ENCODE data around the gene CDK19.
A peak's percentile ranks its signal among the peaks of the same experiment; 100 is the strongest.

The CDK19 gene

DNA sequence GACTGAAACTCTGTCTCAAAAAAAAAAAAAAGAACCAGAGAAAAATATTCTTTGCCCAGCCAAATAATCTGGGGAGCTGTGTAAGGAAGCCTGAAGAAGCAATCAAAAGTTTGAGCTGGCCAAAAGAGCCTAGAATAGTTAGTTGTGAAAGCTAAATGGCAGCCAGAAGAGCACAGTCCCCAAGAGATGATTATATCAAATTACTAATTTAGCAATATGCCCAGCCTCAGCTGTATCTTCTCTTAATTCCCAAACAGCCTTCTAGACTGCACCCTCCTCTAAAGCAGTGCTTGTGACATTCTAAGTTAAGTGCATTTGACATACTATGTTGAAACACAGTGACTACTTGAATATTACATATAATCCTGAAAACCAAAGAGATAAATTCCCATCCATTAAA, 38.9 kb downstream of the CDK19 start:
- no peak overlapping the region for H2AFZ ChIP-seq (ENCODE audit: low read depth, low read length)
- H3K4me3 ChIP-seq (ENCODE audit: insufficient read depth in 1 of 2, low read depth in 1 of 2, low read length in 2 of 2): no peak overlapping the region
- no peak overlapping the region for H3K23ac ChIP-seq (ENCODE audit: low read length in 2 of 2)

DNA sequence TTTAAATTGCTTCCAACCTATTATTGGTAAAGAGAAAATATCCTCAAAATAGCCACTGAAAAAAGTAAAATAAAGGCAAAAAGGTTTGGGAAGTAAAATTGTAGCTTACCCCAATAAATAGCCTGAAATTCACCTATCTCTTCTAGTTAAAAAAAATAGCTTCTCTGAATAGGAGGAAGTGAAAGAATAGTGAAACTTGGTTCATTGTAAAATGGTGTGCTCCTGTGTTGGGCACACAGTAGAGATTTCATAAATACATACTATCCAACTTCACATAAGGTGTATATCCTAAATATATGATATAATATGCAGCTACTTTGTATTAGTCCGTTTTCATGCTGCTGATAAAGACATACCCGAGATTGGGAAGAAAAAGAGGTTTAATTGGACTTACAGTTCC, 45.3 kb downstream of the CDK19 start:
- Histone ChIP-seq H2AK5ac (ENCODE audit: low read length, severe bottlenecking) (no peak overlapping the region), H2AFZ (ENCODE audit: low read depth, low read length) (no peak overlapping the region), H3K23ac (ENCODE audit: low read length in 2 of 2) (no peak overlapping the region), H3K4me3 (ENCODE audit: insufficient read depth in 1 of 2, low read depth in 1 of 2, low read length in 2 of 2) (no peak overlapping the region), H2BK5ac (ENCODE audit: low read depth, low read length, poor library complexity, severe bottlenecking) (no peak overlapping the region), H3K27ac (ENCODE audit: low read length, poor library complexity, severe bottlenecking) (no peak overlapping the region), H3K18ac (ENCODE audit: low read depth in 1 of 2, low read length in 2 of 2) (no peak overlapping the region), H2BK12ac (ENCODE audit: low read length in 2 of 2) (no peak overlapping the region), H3K4me2 (ENCODE audit: low read length, poor library complexity, severe bottlenecking) (no peak overlapping the region), H3K27me3 (ENCODE audit: control insufficient read depth in 1 of 2, insufficient read depth in 1 of 2, low read length in 2 of 2) (no peaks in the 10 kb centered on the region), H4K8ac (ENCODE audit: low read length) (no peak overlapping the region), H3K9me3 (ENCODE audit: control insufficient read depth, low read length) (peaks cover 6% of the 10 kb centered on the region), H3K14ac (ENCODE audit: low read length in 2 of 2) (no peak overlapping the region), H3K4ac (ENCODE audit: low read depth in 1 of 2, low read length in 2 of 2) (no peak overlapping the region), H4K91ac (ENCODE audit: low read length) (no peak overlapping the region), H3K79me1 (replicated peaks; ENCODE audit: low read length, poor library complexity, severe bottlenecking) (peaks cover 25% of the 10 kb centered on the region), H3K36me3 (ENCODE audit: control insufficient read depth in 1 of 2, insufficient read depth in 2 of 2, low read depth in 1 of 2, low read length in 2 of 2) (peaks cover 2 to 6% of the 10 kb centered on the region in 2 experiments), H3K4me1 (ENCODE audit: control insufficient read depth, insufficient read depth, low read depth, low read length) (no peaks in the 10 kb centered on the region), H2BK15ac (ENCODE audit: low read depth, poor library complexity, severe bottlenecking) (no peak overlapping the region), H2BK120ac (ENCODE audit: low read depth, low read length) (no peak overlapping the region), H3K9ac (ENCODE audit: low read length) (no peak overlapping the region)
- no peak for DNase-seq
- 94% methylated on average over 2 of the region's 2 CpGs for WGBS

More for the DNA sequence above, 38.9 kb downstream of the CDK19 start:
- DNase-seq: no peak
- H3K79me1 ChIP-seq (replicated peaks; ENCODE audit: low read length, poor library complexity, severe bottlenecking): peaks cover 28% of the 10 kb centered on the region
- no peak overlapping the region for H4K8ac ChIP-seq (ENCODE audit: low read length)
- no peak overlapping the region for H2BK120ac ChIP-seq (ENCODE audit: low read depth, low read length)
- H3K27ac ChIP-seq (ENCODE audit: low read length, poor library complexity, severe bottlenecking): no peak overlapping the region
- no peak overlapping the region for H2BK15ac ChIP-seq (ENCODE audit: low read depth, poor library complexity, severe bottlenecking)
- no peak overlapping the region for H2BK12ac ChIP-seq (ENCODE audit: low read length in 2 of 2)
- no peaks in the 10 kb centered on the region for H3K27me3 ChIP-seq (ENCODE audit: control insufficient read depth in 1 of 2, insufficient read depth in 1 of 2, low read length in 2 of 2)
- H3K18ac ChIP-seq (ENCODE audit: low read depth in 1 of 2, low read length in 2 of 2): no peak overlapping the region
- no peak overlapping the region for H2AK5ac ChIP-seq (ENCODE audit: low read length, severe bottlenecking)
- H2BK5ac ChIP-seq (ENCODE audit: low read depth, low read length, poor library complexity, severe bottlenecking): no peak overlapping the region
- H3K4me1 ChIP-seq (ENCODE audit: control insufficient read depth, insufficient read depth, low read depth, low read length): no peaks in the 10 kb centered on the region
- H4K91ac ChIP-seq (ENCODE audit: low read length): no peak overlapping the region
- no peak overlapping the region for H3K14ac ChIP-seq (ENCODE audit: low read length in 2 of 2)
- no peak overlapping the region for H3K4me2 ChIP-seq (ENCODE audit: low read length, poor library complexity, severe bottlenecking)
- H3K9ac ChIP-seq (ENCODE audit: low read length): no peak overlapping the region
- H3K36me3 ChIP-seq (ENCODE audit: control insufficient read depth in 1 of 2, insufficient read depth in 2 of 2, low read depth in 1 of 2, low read length in 2 of 2): no peaks in the 10 kb centered on the region
- H3K9me3 ChIP-seq (ENCODE audit: control insufficient read depth, low read length): no peaks in the 10 kb centered on the region
- no peak overlapping the region for H3K4ac ChIP-seq (ENCODE audit: low read depth in 1 of 2, low read length in 2 of 2)

GRCh38 chr6:110768057-110768456, 47.2 kb downstream of the CDK19 start:
- Histone ChIP-seq H3K9me3 (ENCODE audit: control insufficient read depth, low read length) (peaks cover 6% of the 10 kb centered on the region), H3K4ac (ENCODE audit: low read depth in 1 of 2, low read length in 2 of 2) (no peak overlapping the region), H2AK5ac (ENCODE audit: low read length, severe bottlenecking) (no peak overlapping the region), H3K18ac (ENCODE audit: low read depth in 1 of 2, low read length in 2 of 2) (no peak overlapping the region), H4K8ac (ENCODE audit: low read length) (no peak overlapping the region), H3K79me1 (replicated peaks; ENCODE audit: low read length, poor library complexity, severe bottlenecking) (peaks cover 18% of the 10 kb centered on the region), H3K27me3 (ENCODE audit: control insufficient read depth in 1 of 2, insufficient read depth in 1 of 2, low read length in 2 of 2) (no peaks in the 10 kb centered on the region), H4K91ac (ENCODE audit: low read length) (no peak overlapping the region), H3K36me3 (ENCODE audit: control insufficient read depth in 1 of 2, insufficient read depth in 2 of 2, low read depth in 1 of 2, low read length in 2 of 2) (peaks cover 2 to 6% of the 10 kb centered on the region in 2 experiments), H2BK120ac (ENCODE audit: low read depth, low read length) (no peak overlapping the region), H2BK12ac (ENCODE audit: low read length in 2 of 2) (no peak overlapping the region), H3K4me3 (ENCODE audit: insufficient read depth in 1 of 2, low read depth in 1 of 2, low read length in 2 of 2) (no peak overlapping the region), H3K9ac (ENCODE audit: low read length) (no peak overlapping the region), H2AFZ (ENCODE audit: low read depth, low read length) (no peak overlapping the region), H2BK15ac (ENCODE audit: low read depth, poor library complexity, severe bottlenecking) (no peak overlapping the region), H3K14ac (ENCODE audit: low read length in 2 of 2) (no peak overlapping the region), H3K4me1 (ENCODE audit: control insufficient read depth, insufficient read depth, low read depth, low read length) (no peaks in the 10 kb centered on the region), H3K27ac (ENCODE audit: low read length, poor library complexity, severe bottlenecking) (no peak overlapping the region), H3K4me2 (ENCODE audit: low read length, poor library complexity, severe bottlenecking) (no peak overlapping the region), H3K23ac (ENCODE audit: low read length in 2 of 2) (no peak overlapping the region), H2BK5ac (ENCODE audit: low read depth, low read length, poor library complexity, severe bottlenecking) (no peak overlapping the region)
- no peak for DNase-seq
- WGBS: 100% methylated on average over 1 of the region's 1 CpG

DNA sequence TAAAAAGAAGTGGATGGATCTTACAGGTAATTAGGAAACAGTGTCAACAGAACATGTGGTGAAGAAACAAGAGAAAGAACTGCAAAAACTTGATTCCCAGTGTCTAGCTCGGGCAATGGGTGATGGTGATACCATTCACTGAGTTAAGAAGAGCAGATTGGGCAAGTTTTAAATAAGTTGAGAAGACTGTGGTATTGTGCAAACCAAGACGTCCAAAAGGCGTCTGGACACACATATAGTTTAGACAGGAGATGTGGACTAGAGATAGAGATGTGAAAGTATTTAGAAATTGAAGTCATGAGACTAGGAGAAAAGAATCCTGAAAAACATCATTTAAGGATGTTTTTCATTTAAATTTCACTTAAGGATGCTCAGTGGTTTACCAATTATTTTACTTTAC, 53.9 kb downstream of the CDK19 start:
- H3K18ac ChIP-seq (ENCODE audit: low read depth in 1 of 2, low read length in 2 of 2): no peak overlapping the region
- no peak overlapping the region for H3K27ac ChIP-seq (ENCODE audit: low read length, poor library complexity, severe bottlenecking)
- 74% methylated on average over 3 of the region's 3 CpGs for WGBS
- no peak overlapping the region for H4K91ac ChIP-seq (ENCODE audit: low read length)
- H3K9ac ChIP-seq (ENCODE audit: low read length): no peak overlapping the region
- H2AK5ac ChIP-seq (ENCODE audit: low read length, severe bottlenecking): no peak overlapping the region
- no peak overlapping the region for H2BK15ac ChIP-seq (ENCODE audit: low read depth, poor library complexity, severe bottlenecking)
- no peak overlapping the region for H2BK120ac ChIP-seq (ENCODE audit: low read depth, low read length)
- H3K36me3 ChIP-seq (ENCODE audit: control insufficient read depth in 1 of 2, insufficient read depth in 2 of 2, low read depth in 1 of 2, low read length in 2 of 2): no peaks in the 10 kb centered on the region
- H2BK5ac ChIP-seq (ENCODE audit: low read depth, low read length, poor library complexity, severe bottlenecking): no peak overlapping the region
- H3K9me3 ChIP-seq (ENCODE audit: control insufficient read depth, low read length): no peaks in the 10 kb centered on the region
- no peak overlapping the region for H3K4me3 ChIP-seq (ENCODE audit: insufficient read depth in 1 of 2, low read depth in 1 of 2, low read length in 2 of 2)
- peaks cover 10% of the 10 kb centered on the region for H3K79me1 ChIP-seq (replicated peaks; ENCODE audit: low read length, poor library complexity, severe bottlenecking)
- no peak overlapping the region for H3K4me2 ChIP-seq (ENCODE audit: low read length, poor library complexity, severe bottlenecking)
- H2AFZ ChIP-seq (ENCODE audit: low read depth, low read length): no peak overlapping the region
- no peaks in the 10 kb centered on the region for H3K27me3 ChIP-seq (ENCODE audit: control insufficient read depth in 1 of 2, insufficient read depth in 1 of 2, low read length in 2 of 2)
- H4K8ac ChIP-seq (ENCODE audit: low read length): no peak overlapping the region
- H3K14ac ChIP-seq (ENCODE audit: low read length in 2 of 2): no peak overlapping the region
- H3K23ac ChIP-seq (ENCODE audit: low read length in 2 of 2): no peak overlapping the region
- DNase-seq: peak; percentile 57
- H3K4ac ChIP-seq (ENCODE audit: low read depth in 1 of 2, low read length in 2 of 2): no peak overlapping the region
- H2BK12ac ChIP-seq (ENCODE audit: low read length in 2 of 2): no peak overlapping the region
- H3K4me1 ChIP-seq (ENCODE audit: control insufficient read depth, insufficient read depth, low read depth, low read length): no peaks in the 10 kb centered on the region
